Thymus (tissue), 11 donors: ENCODE results near the gene KCMF1. TPM values are rescaled to one million over a fixed set of nuclear protein-coding genes. Genes with fewer than 3 reads are reported as not detected.

Experiments used
- DNase-seq, 9 donors: peaks; one replicate each; pipeline ENCODE4 v3.0.0-alpha.2; 2013; ENCODE audit warnings: low spot score in 9 of 9, low read depth in 6 of 9, missing footprints in 1 of 9
- H3K27ac ChIP-seq, 2 donors: one replicate each; pipeline ENCODE4 v1.5.1; 2013; ENCODE audit warnings: control low read depth in 1 of 2, low read depth in 1 of 2, low read length in 1 of 2, mild to moderate bottlenecking in 1 of 2, moderate library complexity in 1 of 2
- H3K27me3 ChIP-seq, 2 donors: one replicate each; pipeline ENCODE4 v1.5.1; 2013; ENCODE audit warnings: low read length in 1 of 2; ENCODE audit not compliant: control insufficient read depth in 2 of 2, insufficient read depth in 1 of 2
- H3K36me3 ChIP-seq, 2 donors: one replicate each; pipeline ENCODE4 v1.5.1; 2013; ENCODE audit warnings: low read length in 1 of 2, mild to moderate bottlenecking in 1 of 2, moderate library complexity in 1 of 2; ENCODE audit not compliant: control insufficient read depth in 2 of 2, insufficient read depth in 2 of 2
- H3K4me1 ChIP-seq, 2 donors: one replicate each; pipeline ENCODE4 v1.5.1; 2013; ENCODE audit warnings: low read length in 2 of 2; ENCODE audit not compliant: control insufficient read depth in 2 of 2, insufficient read depth in 2 of 2
- H3K4me3 ChIP-seq, 2 donors: one replicate each; pipeline ENCODE4 v1.5.1; 2013; ENCODE audit warnings: low read length in 2 of 2, control low read depth in 1 of 2, mild to moderate bottlenecking in 1 of 2
- H3K9me3 ChIP-seq, 2 donors: one replicate each; pipeline ENCODE4 v1.5.1; 2013; ENCODE audit warnings: low read length in 1 of 2, mild to moderate bottlenecking in 1 of 2; ENCODE audit not compliant: control insufficient read depth in 2 of 2, insufficient read depth in 1 of 2
- WGBS: extraction: QIAGEN DNeasy Blood & Tissue Kit; methylation state at CpG from one replicate; pipeline ENCODE4 v1.1.7; 2013; 5-methylcytosine and 5-hydroxymethylcytosine counted together
- polyA plus RNA-seq: library from polyadenylated mRNA; stranded (reverse); fragments of 200-250 nt; gene quantifications from one replicate; pipeline ENCODE4 v1.2.3, GENCODE V29; 2013
- total RNA-seq: library from RNA; stranded (reverse); fragments of 120-200 nt; gene quantifications from one replicate; pipeline ENCODE4 v1.2.4, GENCODE V29; 2013
- donor health status: healthy.

The KCMF1 gene
- total and polyA plus RNA-seq, 2 donors: 32.5 to 32.6 TPM

GRCh38 chr2:84989927-84990326 lies 19.0 kb downstream of the KCMF1 start:
- H3K9me3 ChIP-seq: no peaks in the 10 kb centered on the region
- DNase-seq: no peak
- H3K4me1 ChIP-seq: peaks cover 0 to 6% of the 10 kb centered on the region in 2 donors
- H3K4me3 ChIP-seq: no peak overlapping the region
- 99% methylated on average over 1 of the region's 1 CpG for WGBS
- no peak overlapping the region for H3K27ac ChIP-seq
- H3K27me3 ChIP-seq: no peaks in the 10 kb centered on the region
- H3K36me3 ChIP-seq: peaks cover 0 to 6% of the 10 kb centered on the region in 2 donors

GRCh38 chr2:84991404-84992160 lies 20.6 kb downstream of the KCMF1 start:
- Histone ChIP-seq H3K9me3 (no peaks in the 10 kb centered on the region), H3K4me1 (peaks cover 0 to 6% of the 10 kb centered on the region in 2 donors), H3K4me3 (no peak overlapping the region), H3K27ac (no peak overlapping the region), H3K36me3 (peaks cover 0 to 6% of the 10 kb centered on the region in 2 donors), H3K27me3 (no peaks in the 10 kb centered on the region)
- 93% methylated on average over 2 of the region's 2 CpGs for WGBS
- no peak for DNase-seq

GRCh38 chr2:84995826-84996225 lies 24.9 kb downstream of the KCMF1 start:
- WGBS: 93% methylated on average over 2 of the region's 2 CpGs

GRCh38 chr2:84996909-84997308 lies 25.9 kb downstream of the KCMF1 start:
- 97% methylated on average over 2 of the region's 2 CpGs for WGBS
- no peaks in the 10 kb centered on the region for H3K9me3 ChIP-seq
- no peak overlapping the region for H3K4me3 ChIP-seq
- no peak for DNase-seq
- no peak overlapping the region for H3K27ac ChIP-seq
- peaks cover 0 to 6% of the 10 kb centered on the region in 2 donors for H3K36me3 ChIP-seq
- no peaks in the 10 kb centered on the region for H3K27me3 ChIP-seq
- no peaks in the 10 kb centered on the region for H3K4me1 ChIP-seq

More at GRCh38 chr2:84995826-84996225, 24.9 kb downstream of the KCMF1 start:
- peaks cover 0 to 6% of the 10 kb centered on the region in 2 donors for H3K36me3 ChIP-seq
- H3K4me1 ChIP-seq: no peaks in the 10 kb centered on the region
- no peak overlapping the region for H3K27ac ChIP-seq
- no peak for DNase-seq
- H3K9me3 ChIP-seq: no peaks in the 10 kb centered on the region
- no peak overlapping the region for H3K4me3 ChIP-seq
- no peaks in the 10 kb centered on the region for H3K27me3 ChIP-seq

- Histone ChIP-seq H3K27me3 (no peaks in the 10 kb centered on the region), H3K4me3 (no peak overlapping the region), H3K36me3 (peaks cover 4% of the 10 kb centered on the region in 2 donors), H3K4me1 (no peaks in the 10 kb centered on the region), H3K9me3 (no peaks in the 10 kb centered on the region), H3K27ac (no peak overlapping the region)
- no peak for DNase-seq
Measured at GRCh38 chr2:84999553-84999955, 28.6 kb downstream of the KCMF1 start.

- no peak for DNase-seq
- no peaks in the 10 kb centered on the region for H3K4me1 ChIP-seq
- no peak overlapping the region for H3K4me3 ChIP-seq
- H3K27ac ChIP-seq: no peak overlapping the region
- no peaks in the 10 kb centered on the region for H3K27me3 ChIP-seq
- H3K36me3 ChIP-seq: peaks cover 4% of the 10 kb centered on the region in 2 donors
- 92% methylated on average over 2 of the region's 2 CpGs for WGBS
- H3K9me3 ChIP-seq: no peaks in the 10 kb centered on the region
Measured at GRCh38 chr2:85001595-85001994, 30.6 kb downstream of the KCMF1 start.

GRCh38 chr2:85002534-85002933 lies 31.6 kb downstream of the KCMF1 start:
- no peaks in the 10 kb centered on the region for H3K4me1 ChIP-seq
- H3K4me3 ChIP-seq: no peak overlapping the region
- no peak for DNase-seq
- peaks cover 7 to 10% of the 10 kb centered on the region in 2 donors for H3K36me3 ChIP-seq
- H3K27me3 ChIP-seq: no peaks in the 10 kb centered on the region
- H3K27ac ChIP-seq: no peak overlapping the region
- no peaks in the 10 kb centered on the region for H3K9me3 ChIP-seq

GRCh38 chr2:85008252-85008651 lies 37.3 kb downstream of the KCMF1 start:
- H3K27me3 ChIP-seq: no peaks in the 10 kb centered on the region
- DNase-seq: no peak
- peaks cover 2 to 12% of the 10 kb centered on the region in 2 donors for H3K4me1 ChIP-seq
- 95% methylated on average over 2 of the region's 2 CpGs for WGBS
- no peaks in the 10 kb centered on the region for H3K9me3 ChIP-seq
- no peak overlapping the region for H3K27ac ChIP-seq
- peaks cover 11 to 13% of the 10 kb centered on the region in 2 donors for H3K36me3 ChIP-seq
- no peak overlapping the region for H3K4me3 ChIP-seq

- H3K4me1 ChIP-seq: peaks cover 2 to 12% of the 10 kb centered on the region in 2 donors
- DNase-seq: no peak
- H3K27ac ChIP-seq: no peak overlapping the region
- peaks cover 8 to 9% of the 10 kb centered on the region in 2 donors for H3K36me3 ChIP-seq
- H3K4me3 ChIP-seq: no peak overlapping the region
- H3K9me3 ChIP-seq: no peaks in the 10 kb centered on the region
- WGBS: 94% methylated on average over 3 of the region's 3 CpGs
- no peaks in the 10 kb centered on the region for H3K27me3 ChIP-seq
Measured at GRCh38 chr2:85009019-85009618, 38.2 kb downstream of the KCMF1 start.
